NT2/D1 (cell line): ENCODE data around the gene AFAP1L2.

Source experiments
- YY1 ChIP-seq: IDR thresholded peaks from 2 replicates; pipeline ENCODE4 v1.6.1; 2011; ENCODE audit not compliant: insufficient read length, insufficient read depth
- ZNF274 ChIP-seq: IDR thresholded peaks from 2 replicates; pipeline ENCODE4 v1.6.1; 2011; ENCODE audit warnings: mild to moderate bottlenecking, low read depth, low read length

- TF ChIP-seq ZNF274, result no peak
- TF ChIP-seq YY1, result no peak
Observed at GRCh38 chr10:114294549-114294948, 109.8 kb downstream of the AFAP1L2 start.
